HUES48 (cell line): Measurements from ENCODE around the gene SELENOO.

Experiments
- H3K27ac ChIP-seq: one replicate; pipeline ENCODE4 v1.7.0; 2013; ENCODE audit warnings: low read depth, low read length, inconsistent platforms
- H3K27me3 ChIP-seq: 2 replicates; pipeline ENCODE4 v1.6.1; 2013; ENCODE audit warnings: mild to moderate bottlenecking, low read length; ENCODE audit not compliant: control insufficient read depth, insufficient read depth
- H3K36me3 ChIP-seq: 2 replicates; pipeline ENCODE4 v1.6.1; 2013; ENCODE audit warnings: low read length; ENCODE audit not compliant: control insufficient read depth, insufficient read depth
- H3K4me1 ChIP-seq: 2 replicates; pipeline ENCODE4 v1.6.1; 2013; ENCODE audit warnings: mild to moderate bottlenecking, low read length; ENCODE audit not compliant: control insufficient read depth, insufficient read depth
- H3K4me3 ChIP-seq: 2 replicates; pipeline ENCODE4 v1.5.1; 2013; ENCODE audit warnings: mild to moderate bottlenecking, low read depth, low read length
- H3K9ac ChIP-seq: 2 replicates; pipeline ENCODE4 v1.6.1; 2013; ENCODE audit warnings: mild to moderate bottlenecking, low read depth, low read length, moderate library complexity
- H3K9me3 ChIP-seq: 2 replicates; pipeline ENCODE4 v1.6.1; 2013; ENCODE audit warnings: low read length; ENCODE audit not compliant: control insufficient read depth, insufficient read depth

The SELENOO gene

GRCh38 chr22:50221410-50222300 is 20.8 kb downstream of the SELENOO start:
- Histone ChIP-seq H3K36me3 (peaks cover 75% of the 10 kb centered on the region), H3K9me3 (no peaks in the 10 kb centered on the region), H3K27ac (no peak overlapping the region), H3K4me3 (no peak overlapping the region), H3K4me1 (no peaks in the 10 kb centered on the region), H3K9ac (no peak overlapping the region), H3K27me3 (no peaks in the 10 kb centered on the region)

GRCh38 chr22:50222508-50222907 is 21.7 kb downstream of the SELENOO start:
- Histone ChIP-seq H3K27me3 (no peaks in the 10 kb centered on the region), H3K9ac (no peak overlapping the region), H3K9me3 (no peaks in the 10 kb centered on the region), H3K4me3 (no peak overlapping the region), H3K4me1 (no peaks in the 10 kb centered on the region), H3K36me3 (peaks cover 67% of the 10 kb centered on the region), H3K27ac (no peak overlapping the region)

- Histone ChIP-seq H3K4me3 (no peak overlapping the region), H3K27ac (no peak overlapping the region), H3K4me1 (no peaks in the 10 kb centered on the region), H3K27me3 (no peaks in the 10 kb centered on the region), H3K36me3 (peaks cover 51% of the 10 kb centered on the region), H3K9ac (no peak overlapping the region), H3K9me3 (no peaks in the 10 kb centered on the region)
These were observed 23.3 kb downstream of the SELENOO start for GRCh38 chr22:50224071-50224470.

DNA sequence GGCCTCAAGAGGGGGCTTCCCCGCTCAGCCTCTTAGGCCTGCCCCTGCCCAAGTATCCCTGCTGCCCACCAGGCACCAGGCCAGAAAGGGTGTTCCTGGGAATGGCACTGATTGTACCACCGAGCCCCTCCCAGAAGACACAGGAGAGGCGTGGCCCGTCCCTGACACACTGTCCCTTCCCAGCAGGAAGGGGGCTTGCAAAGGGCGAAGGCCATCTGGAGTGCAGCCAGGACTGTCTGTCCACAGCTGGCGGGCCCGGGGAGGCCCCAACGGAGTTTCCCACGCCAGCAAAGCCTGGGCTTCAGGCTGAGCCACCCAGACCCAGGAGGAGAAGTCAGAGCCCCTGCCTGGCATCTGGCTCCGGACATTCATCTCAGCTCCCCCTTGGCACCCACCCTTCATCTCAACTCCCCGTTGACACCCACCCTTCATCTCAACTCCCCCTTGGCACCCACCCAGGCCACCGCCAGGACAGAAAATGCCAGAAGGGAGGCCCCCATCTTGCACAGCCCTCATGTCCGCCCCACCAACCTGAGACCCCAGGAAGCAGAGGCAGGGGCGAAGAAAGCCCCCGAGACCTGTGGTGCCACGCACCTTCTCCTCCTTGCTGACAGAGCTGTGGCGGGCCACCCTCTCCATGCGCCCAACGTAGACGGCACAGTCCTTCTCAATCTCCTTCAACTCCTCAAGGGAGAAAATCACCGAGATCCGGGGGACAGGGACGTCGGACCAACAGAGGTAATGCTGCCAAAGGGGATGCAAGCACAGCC is 24.6 kb downstream of the SELENOO start:
- Histone ChIP-seq H3K4me1 (no peaks in the 10 kb centered on the region), H3K4me3 (no peak overlapping the region), H3K27me3 (no peaks in the 10 kb centered on the region), H3K36me3 (peaks cover 54% of the 10 kb centered on the region), H3K9me3 (no peaks in the 10 kb centered on the region), H3K27ac (no peak overlapping the region), H3K9ac (no peak overlapping the region)

DNA sequence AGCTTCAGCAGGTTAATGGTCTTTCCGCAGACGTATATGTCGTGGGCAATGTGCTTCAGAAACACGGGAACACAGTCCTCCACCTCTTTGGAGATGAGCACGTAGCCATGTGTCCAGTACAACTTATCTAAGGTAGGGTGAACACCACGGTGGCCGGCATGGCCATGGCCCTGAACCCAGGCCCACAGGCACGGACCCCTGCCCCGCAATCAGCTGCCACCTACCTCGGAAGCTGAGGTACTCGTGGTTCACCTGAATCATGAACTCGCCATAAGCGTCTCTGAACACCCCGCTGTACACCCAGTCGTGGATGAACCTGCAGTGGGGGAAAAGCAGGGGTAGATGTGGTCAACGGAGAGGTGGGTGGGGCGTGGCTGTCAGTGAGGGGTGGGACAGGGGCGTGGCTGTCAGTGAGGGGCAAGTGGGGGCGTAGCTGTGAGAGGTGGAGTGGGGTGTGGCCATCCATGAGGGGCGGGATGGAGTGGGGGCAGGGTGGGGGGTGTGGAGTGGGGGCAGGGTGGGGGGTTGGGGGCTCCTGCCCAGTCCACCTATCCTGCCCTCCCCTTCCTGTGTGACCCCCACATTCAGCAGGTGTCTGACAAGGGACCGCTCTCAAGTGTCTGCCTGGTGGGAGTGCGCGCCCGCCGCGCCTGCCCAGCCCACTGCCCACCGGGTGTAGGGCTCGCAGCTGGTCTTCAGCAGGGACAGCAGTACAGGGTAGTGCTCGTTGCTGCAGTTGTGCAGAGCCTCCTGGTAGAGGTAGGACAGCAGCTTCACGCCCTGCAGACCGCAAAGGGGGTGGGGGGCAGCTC is 25.5 kb downstream of the SELENOO start:
- H3K36me3 ChIP-seq = peaks cover 46% of the 10 kb centered on the region
- no peaks in the 10 kb centered on the region for H3K27me3 ChIP-seq
- H3K27ac ChIP-seq = no peak overlapping the region
- H3K9me3 ChIP-seq = no peaks in the 10 kb centered on the region
- H3K4me1 ChIP-seq = no peaks in the 10 kb centered on the region
- no peak overlapping the region for H3K4me3 ChIP-seq
- no peak overlapping the region for H3K9ac ChIP-seq

- Histone ChIP-seq H3K4me1 (no peaks in the 10 kb centered on the region), H3K9ac (no peak overlapping the region), H3K36me3 (peaks cover 40% of the 10 kb centered on the region), H3K4me3 (no peak overlapping the region), H3K27ac (no peak overlapping the region), H3K9me3 (no peaks in the 10 kb centered on the region), H3K27me3 (no peaks in the 10 kb centered on the region)
These were observed 26.0 kb downstream of the SELENOO start for GRCh38 chr22:50226875-50227165.

DNA sequence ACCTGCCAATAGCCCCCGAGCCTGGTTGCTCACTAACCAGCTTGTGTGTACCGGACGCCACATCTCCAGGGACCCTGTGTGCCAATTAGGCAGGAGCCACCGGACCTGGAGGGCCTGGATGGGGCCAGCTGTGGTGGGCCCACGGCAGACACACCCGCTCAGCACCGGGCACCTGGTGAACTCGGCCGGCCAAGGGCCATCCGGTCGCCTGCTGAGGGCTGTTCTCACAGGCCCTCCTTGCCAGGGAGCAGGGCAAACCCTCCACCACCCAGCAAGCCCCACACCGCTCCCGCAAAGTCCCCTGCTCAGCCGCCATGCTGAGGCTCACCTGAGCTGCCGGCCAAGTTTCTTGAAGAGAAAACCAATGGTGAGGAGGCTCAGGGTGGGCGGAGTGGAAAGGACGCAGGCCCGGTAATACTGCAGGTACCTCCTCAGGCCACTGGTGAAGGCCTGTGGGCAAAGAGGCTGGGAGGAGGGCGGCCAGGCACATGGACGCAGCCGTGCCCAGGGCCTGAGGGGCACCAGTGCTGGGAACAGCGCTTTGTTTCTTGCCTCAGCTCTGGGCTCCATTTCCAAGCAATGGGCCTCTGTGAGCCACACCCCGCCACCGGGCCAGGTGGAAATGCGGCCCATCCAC is 26.9 kb downstream of the SELENOO start:
- Histone ChIP-seq H3K36me3 (peaks cover 32% of the 10 kb centered on the region), H3K27ac (no peak overlapping the region), H3K9ac (no peak overlapping the region), H3K4me3 (no peak overlapping the region), H3K9me3 (no peaks in the 10 kb centered on the region), H3K4me1 (no peaks in the 10 kb centered on the region), H3K27me3 (no peaks in the 10 kb centered on the region)

GRCh38 chr22:50228366-50228765 is 27.6 kb downstream of the SELENOO start:
- Histone ChIP-seq H3K4me3 (no peak overlapping the region), H3K27me3 (no peaks in the 10 kb centered on the region), H3K27ac (no peak overlapping the region), H3K36me3 (peaks cover 25% of the 10 kb centered on the region), H3K9me3 (no peaks in the 10 kb centered on the region), H3K9ac (no peak overlapping the region), H3K4me1 (no peaks in the 10 kb centered on the region)

DNA sequence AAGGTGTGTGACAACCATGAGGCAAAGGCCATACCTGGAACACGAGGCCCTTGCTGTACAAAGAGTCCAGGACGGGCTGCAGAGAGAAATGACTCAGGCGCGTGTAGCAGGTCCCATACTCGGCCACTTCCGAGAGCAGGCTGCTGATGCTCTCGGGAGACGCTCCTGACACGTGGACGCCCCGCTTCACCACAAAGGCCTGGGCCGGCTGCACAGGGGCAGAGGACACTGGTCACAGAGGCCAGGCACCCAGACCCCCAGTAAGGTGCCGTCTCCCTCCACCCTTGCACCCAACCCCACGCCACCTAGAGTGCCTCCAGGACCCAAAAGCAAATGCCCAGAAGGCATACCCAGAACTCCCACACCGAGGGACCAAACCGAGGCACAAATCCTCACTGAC is 28.6 kb downstream of the SELENOO start:
- Histone ChIP-seq H3K4me1 (no peaks in the 10 kb centered on the region), H3K9ac (no peak overlapping the region), H3K4me3 (no peak overlapping the region), H3K36me3 (peaks cover 17% of the 10 kb centered on the region), H3K27ac (no peak overlapping the region), H3K9me3 (no peaks in the 10 kb centered on the region), H3K27me3 (no peaks in the 10 kb centered on the region)

- Histone ChIP-seq H3K27ac (no peak overlapping the region), H3K36me3 (peaks cover 7% of the 10 kb centered on the region; the same call in 1 of the 2 replicates), H3K9me3 (peaks cover 3% of the 10 kb centered on the region; the same call in 1 of the 2 replicates), H3K27me3 (no peaks in the 10 kb centered on the region), H3K9ac (no peak overlapping the region), H3K4me3 (no peak overlapping the region), H3K4me1 (no peaks in the 10 kb centered on the region)
These were observed 31.8 kb downstream of the SELENOO start for GRCh38 chr22:50232481-50233151.
